Measurements from ENCODE around the gene CDX2. TPM values are rescaled to one million over a fixed set of nuclear protein-coding genes. Genes with fewer than 3 reads are reported as not detected.

CDX2 gene
- total RNA-seq = not detected

- WGBS, 2 donors = 6 to 7% methylated on average over 30 to 34 of the region's 34 CpGs
- intact Hi-C loops (cut with DNase I) = no loop called here
- DNase-seq = no peak
- no peak for TF ChIP-seq POLR2A (IDR thresholded peaks at IDR 0.05)
- no peak for TF ChIP-seq CTCF (IDR thresholded peaks at IDR 0.05)
- H3K9me3 ChIP-seq = no peaks in the 10 kb centered on the region
- H3K36me3 ChIP-seq = no peaks in the 10 kb centered on the region
- peaks cover 22% of the 10 kb centered on the region for H3K27me3 ChIP-seq
- no peak within 1 kb of the TSS for H3K4me3 ChIP-seq (replicated peaks in 1 of 3)
- peaks cover 0 to 21% of the 10 kb centered on the region in 2 donors for H3K4me1 ChIP-seq
- no peak within 1 kb of the TSS for H3K27ac ChIP-seq
Observed at GRCh38 chr13:27969082-27969865, at the start of gene CDX2. Gene CDX2, minus strand, starts transcription at chr13:27969315. Its CDS starts 309 bp downstream, at chr13:27969006.

GRCh38 chr13:28014301-28014700 lies 45.2 kb upstream of the CDX2 start:
- WGBS, 2 donors = 62 to 70% methylated on average over 3 of the region's 3 CpGs
- TF ChIP-seq POLR2A (IDR thresholded peaks at IDR 0.05) (no peak), CTCF (IDR thresholded peaks at IDR 0.05) (no peak)
- no peaks in the 10 kb centered on the region for H3K4me1 ChIP-seq
- no peak for DNase-seq
- H3K9me3 ChIP-seq = no peaks in the 10 kb centered on the region
- intact Hi-C loops (cut with DNase I) = no loop called here
- H3K27me3 ChIP-seq = no peaks in the 10 kb centered on the region
- no peak overlapping the region for H3K4me3 ChIP-seq (replicated peaks in 1 of 3)
- H3K27ac ChIP-seq = no peak overlapping the region
- H3K36me3 ChIP-seq = no peaks in the 10 kb centered on the region

- Histone ChIP-seq H3K4me3 (replicated peaks in 1 of 3) (no peak overlapping the region), H3K27me3 (no peaks in the 10 kb centered on the region), H3K9me3 (no peaks in the 10 kb centered on the region), H3K27ac (no peak overlapping the region), H3K36me3 (no peaks in the 10 kb centered on the region), H3K4me1 (no peaks in the 10 kb centered on the region)
- 87 to 91% methylated on average over 1 of the region's 1 CpG for WGBS, 2 donors
- TF ChIP-seq POLR2A (IDR thresholded peaks at IDR 0.05) (no peak), CTCF (IDR thresholded peaks at IDR 0.05) (no peak)
- intact Hi-C loops (cut with DNase I) = no loop called here
- no peak for DNase-seq
Observed at GRCh38 chr13:28013482-28013881, 44.4 kb upstream of the CDX2 start.

GRCh38 chr13:28012896-28013295 lies 43.8 kb upstream of the CDX2 start:
- DNase-seq = no peak
- Histone ChIP-seq H3K4me3 (replicated peaks in 1 of 3) (no peak overlapping the region), H3K9me3 (no peaks in the 10 kb centered on the region), H3K36me3 (no peaks in the 10 kb centered on the region), H3K27ac (no peak overlapping the region), H3K27me3 (no peaks in the 10 kb centered on the region), H3K4me1 (no peaks in the 10 kb centered on the region)
- intact Hi-C loops (cut with DNase I) = no loop called here
- TF ChIP-seq CTCF (IDR thresholded peaks at IDR 0.05) (no peak), POLR2A (IDR thresholded peaks at IDR 0.05) (no peak)

GRCh38 chr13:28012383-28012782 lies 43.3 kb upstream of the CDX2 start:
- no peak for DNase-seq
- Histone ChIP-seq H3K27ac (no peak overlapping the region), H3K4me1 (no peaks in the 10 kb centered on the region), H3K36me3 (no peaks in the 10 kb centered on the region), H3K9me3 (no peaks in the 10 kb centered on the region), H3K27me3 (no peaks in the 10 kb centered on the region), H3K4me3 (replicated peaks in 1 of 3) (no peak overlapping the region)
- 82 to 84% methylated on average over 4 of the region's 4 CpGs for WGBS, 2 donors
- no peak for TF ChIP-seq CTCF (IDR thresholded peaks at IDR 0.05)
- TF ChIP-seq POLR2A (IDR thresholded peaks at IDR 0.05) = no peak
- intact Hi-C loops (cut with DNase I) = no loop called here

Measured in thyroid gland (tissue), 4 donors.